ENCODE data around the gene ZNF595. TPM values are rescaled to one million over a fixed set of nuclear protein-coding genes. Genes with fewer than 3 reads are reported as not detected.

The ZNF595 gene
- 12.7 and 13.2 TPM in 2 replicates for total RNA-seq

GRCh38 chr4:52804-53479 is at the start of gene ZNF595:
Gene ZNF595 (plus strand): TSS chr4:53321. CDS start chr4:53489, 168 bp downstream.

GRCh38 chr4:124275-125081 is 71.4 kb downstream of the ZNF595 start, which contains the start of gene ZNF718:
Gene ZNF718 (plus strand): TSS chr4:124501. CDS start chr4:124671, 170 bp downstream.

Other genes with a start within 250 kb of the ZNF595 start
- gene ZNF718, start 71.2 kb downstream of the ZNF595 start, total RNA-seq: 6.1 and 6.6 TPM in 2 replicates